ENCODE results near the gene HBB.

The HBB gene

DNA sequence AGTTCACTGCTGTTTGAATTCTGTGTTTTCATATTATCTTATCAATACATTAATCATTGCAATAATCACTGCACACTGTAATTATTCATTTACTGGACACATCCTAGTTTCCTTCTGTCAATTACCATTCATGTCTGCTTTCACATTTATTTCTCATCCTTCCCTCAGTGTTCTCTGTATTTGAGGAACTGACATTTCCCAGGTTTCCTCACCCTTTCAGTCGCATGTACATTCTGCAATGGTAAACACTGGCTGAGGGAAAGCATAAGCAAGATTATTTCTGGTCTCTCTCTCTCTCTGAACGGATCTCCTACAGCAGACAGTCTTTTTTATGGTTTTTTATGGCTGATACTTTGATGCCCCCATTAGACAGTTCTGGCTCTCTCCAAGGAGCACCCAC, 11.6 kb upstream of the HBB start:
- H3K4me1 ChIP-seq (ENCODE audit: control insufficient read depth in 1 of 2, insufficient read depth in 2 of 2, low read length in 2 of 2), result no peaks in the 10 kb centered on the region
- H3K9ac ChIP-seq (ENCODE audit: low read depth in 1 of 2, low read length in 2 of 2), result no peak overlapping the region

DNA sequence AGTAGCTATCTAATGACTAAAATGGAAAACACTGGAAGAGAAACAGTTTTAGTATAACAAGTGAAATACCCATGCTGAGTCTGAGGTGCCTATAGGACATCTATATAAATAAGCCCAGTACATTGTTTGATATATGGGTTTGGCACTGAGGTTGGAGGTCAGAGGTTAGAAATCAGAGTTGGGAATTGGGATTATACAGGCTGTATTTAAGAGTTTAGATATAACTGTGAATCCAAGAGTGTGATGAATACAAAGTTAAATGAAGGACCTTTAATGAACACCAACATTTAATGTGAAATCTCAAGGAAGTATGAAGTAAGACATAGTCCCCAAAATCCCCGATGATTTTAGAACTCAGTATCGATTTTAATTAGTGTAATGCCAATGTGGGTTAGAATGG, 10.5 kb upstream of the HBB start:
- H3K27me3 ChIP-seq (ENCODE audit: control insufficient read depth in 1 of 2, insufficient read depth in 2 of 2, low read length in 2 of 2), result no peaks in the 10 kb centered on the region
- no peaks in the 10 kb centered on the region for H3K9me3 ChIP-seq (ENCODE audit: control insufficient read depth in 1 of 2, low read length in 2 of 2)
- H3K9ac ChIP-seq (ENCODE audit: low read depth in 1 of 2, low read length in 2 of 2), result no peak overlapping the region
- no peak overlapping the region for H3K27ac ChIP-seq (ENCODE audit: low read depth, low read length)
- no peak overlapping the region for H3K4me3 ChIP-seq (ENCODE audit: low read depth in 1 of 2, low read length in 2 of 2)
- H3K4me1 ChIP-seq (ENCODE audit: control insufficient read depth in 1 of 2, insufficient read depth in 2 of 2, low read length in 2 of 2), result no peaks in the 10 kb centered on the region
- H3K36me3 ChIP-seq (ENCODE audit: control insufficient read depth in 1 of 2, insufficient read depth in 2 of 2, low read length in 2 of 2), result no peaks in the 10 kb centered on the region

More for the DNA sequence above, 11.6 kb upstream of the HBB start:
- Histone ChIP-seq H3K4me3 (ENCODE audit: low read depth in 1 of 2, low read length in 2 of 2) (no peak overlapping the region), H3K27me3 (ENCODE audit: control insufficient read depth in 1 of 2, insufficient read depth in 2 of 2, low read length in 2 of 2) (no peaks in the 10 kb centered on the region), H3K27ac (ENCODE audit: low read depth, low read length) (no peak overlapping the region), H3K9me3 (ENCODE audit: control insufficient read depth in 1 of 2, low read length in 2 of 2) (no peaks in the 10 kb centered on the region), H3K36me3 (ENCODE audit: control insufficient read depth in 1 of 2, insufficient read depth in 2 of 2, low read length in 2 of 2) (no peaks in the 10 kb centered on the region)

DNA sequence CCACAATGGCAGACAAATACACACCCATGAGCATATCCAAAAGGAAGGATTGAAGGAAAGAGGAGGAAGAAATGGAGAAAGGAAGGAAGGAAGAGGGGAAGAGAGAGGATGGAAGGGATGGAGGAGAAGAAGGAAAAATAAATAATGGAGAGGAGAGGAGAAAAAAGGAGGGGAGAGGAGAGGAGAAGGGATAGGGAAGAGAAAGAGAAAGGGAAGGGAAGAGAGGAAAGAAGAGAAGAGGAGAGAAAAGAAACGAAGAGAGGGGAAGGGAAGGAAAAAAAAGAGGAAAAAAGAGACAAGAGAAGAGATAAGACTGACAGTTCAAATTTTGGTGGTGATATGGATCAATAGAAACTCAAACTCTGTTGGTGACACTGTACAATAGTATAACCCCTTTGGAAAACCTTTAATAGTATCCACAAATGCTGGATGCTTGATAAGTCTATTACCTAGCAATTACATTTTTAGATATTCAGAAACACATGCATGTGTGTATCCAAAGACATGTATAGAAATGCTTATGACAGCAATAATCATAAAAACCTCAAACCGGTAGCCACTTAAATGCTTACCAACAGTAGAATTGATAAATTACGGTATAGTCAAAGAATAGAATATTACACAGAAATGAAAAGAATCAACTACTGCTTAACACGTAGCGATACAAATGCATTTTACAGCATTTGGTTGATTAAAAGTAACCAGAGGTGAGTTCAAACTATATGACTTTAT, 8.7 kb upstream of the HBB start:
- Histone ChIP-seq H3K9ac (ENCODE audit: low read depth in 1 of 2, low read length in 2 of 2) (no peak overlapping the region), H3K36me3 (ENCODE audit: control insufficient read depth in 1 of 2, insufficient read depth in 2 of 2, low read length in 2 of 2) (no peaks in the 10 kb centered on the region), H3K27ac (ENCODE audit: low read depth, low read length) (no peak overlapping the region), H3K4me3 (ENCODE audit: low read depth in 1 of 2, low read length in 2 of 2) (no peak overlapping the region), H3K9me3 (ENCODE audit: control insufficient read depth in 1 of 2, low read length in 2 of 2) (no peaks in the 10 kb centered on the region), H3K27me3 (ENCODE audit: control insufficient read depth in 1 of 2, insufficient read depth in 2 of 2, low read length in 2 of 2) (no peaks in the 10 kb centered on the region), H3K4me1 (ENCODE audit: control insufficient read depth in 1 of 2, insufficient read depth in 2 of 2, low read length in 2 of 2) (no peaks in the 10 kb centered on the region)

DNA sequence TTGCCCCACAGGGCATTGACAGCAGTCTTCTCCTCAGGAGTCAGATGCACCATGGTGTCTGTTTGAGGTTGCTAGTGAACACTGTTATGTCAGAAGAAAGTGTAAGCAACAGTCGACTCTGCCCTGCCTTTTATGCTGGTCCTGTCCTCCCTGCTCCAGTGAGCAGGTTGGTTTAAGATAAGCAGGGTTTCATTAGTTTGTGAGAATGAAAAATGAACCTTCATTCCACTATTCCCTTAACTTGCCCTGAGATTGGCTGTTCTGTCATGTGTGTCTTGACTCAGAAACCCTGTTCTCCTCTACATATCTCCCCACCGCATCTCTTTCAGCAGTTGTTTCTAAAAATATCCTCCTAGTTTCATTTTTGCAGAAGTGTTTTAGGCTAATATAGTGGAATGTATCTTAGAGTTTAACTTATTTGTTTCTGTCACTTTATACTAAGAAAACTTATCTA, 7.5 kb upstream of the HBB start, which contains the start of gene HBD:
Gene HBD (minus strand): TSS at position 103 of the 454 bp plus-strand sequence. CDS start 50 bp downstream, at position 53.
- H3K4me1 ChIP-seq (ENCODE audit: control insufficient read depth in 1 of 2, insufficient read depth in 2 of 2, low read length in 2 of 2), result no peaks in the 10 kb centered on the region
- H3K4me3 ChIP-seq (ENCODE audit: low read depth in 1 of 2, low read length in 2 of 2), result no peak within 1 kb of the TSS
- no peaks in the 10 kb centered on the region for H3K9me3 ChIP-seq (ENCODE audit: control insufficient read depth in 1 of 2, low read length in 2 of 2)
- H3K9ac ChIP-seq (ENCODE audit: low read depth in 1 of 2, low read length in 2 of 2), result no peak within 1 kb of the TSS
- no peak within 1 kb of the TSS for H3K27ac ChIP-seq (ENCODE audit: low read depth, low read length)
- H3K36me3 ChIP-seq (ENCODE audit: control insufficient read depth in 1 of 2, insufficient read depth in 2 of 2, low read length in 2 of 2), result no peaks in the 10 kb centered on the region
- no peaks in the 10 kb centered on the region for H3K27me3 ChIP-seq (ENCODE audit: control insufficient read depth in 1 of 2, insufficient read depth in 2 of 2, low read length in 2 of 2)

DNA sequence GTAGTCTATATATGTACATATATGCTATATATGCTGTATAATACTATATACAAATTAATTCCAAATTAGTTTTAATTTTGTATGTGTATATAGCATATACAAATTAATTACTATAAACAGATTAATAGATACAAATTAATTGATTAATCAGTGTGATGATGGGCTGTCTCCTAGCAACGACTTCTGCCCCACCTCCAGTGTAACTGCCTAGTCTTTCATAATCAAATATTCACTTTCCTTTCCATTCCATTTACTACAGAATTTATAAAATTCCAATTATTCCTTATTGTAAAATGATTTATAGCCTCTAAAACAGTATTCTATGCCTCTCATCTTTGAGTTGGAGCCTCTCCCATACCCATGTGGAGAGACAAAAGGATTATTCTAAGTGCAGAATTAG, 6.4 kb upstream of the HBB start:
- no peak overlapping the region for H3K27ac ChIP-seq (ENCODE audit: low read depth, low read length)
- H3K9me3 ChIP-seq (ENCODE audit: control insufficient read depth in 1 of 2, low read length in 2 of 2), result no peaks in the 10 kb centered on the region
- H3K27me3 ChIP-seq (ENCODE audit: control insufficient read depth in 1 of 2, insufficient read depth in 2 of 2, low read length in 2 of 2), result no peaks in the 10 kb centered on the region
- no peak overlapping the region for H3K9ac ChIP-seq (ENCODE audit: low read depth in 1 of 2, low read length in 2 of 2)
- H3K4me1 ChIP-seq (ENCODE audit: control insufficient read depth in 1 of 2, insufficient read depth in 2 of 2, low read length in 2 of 2), result no peaks in the 10 kb centered on the region
- H3K36me3 ChIP-seq (ENCODE audit: control insufficient read depth in 1 of 2, insufficient read depth in 2 of 2, low read length in 2 of 2), result no peaks in the 10 kb centered on the region
- no peak overlapping the region for H3K4me3 ChIP-seq (ENCODE audit: low read depth in 1 of 2, low read length in 2 of 2)

DNA sequence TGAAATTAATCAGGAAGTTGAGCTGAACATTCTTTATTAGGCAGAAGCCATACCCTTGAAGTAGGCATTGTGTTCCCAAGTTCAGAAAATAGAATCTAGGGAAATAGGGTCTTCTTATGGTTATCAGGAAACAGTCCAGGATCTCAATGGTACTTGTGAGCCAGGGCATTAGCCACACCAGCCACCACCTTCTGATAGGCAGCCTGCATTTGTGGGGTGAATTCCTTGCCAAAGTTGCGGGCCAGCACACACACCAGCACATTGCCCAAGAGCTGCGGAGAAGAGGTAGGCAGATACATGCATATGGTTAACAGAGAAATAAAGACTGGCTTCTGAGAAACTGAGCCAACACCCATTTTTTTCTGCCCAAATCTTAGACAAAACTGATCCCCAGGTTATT, 6.0 kb upstream of the HBB start:
- Histone ChIP-seq H3K36me3 (ENCODE audit: control insufficient read depth in 1 of 2, insufficient read depth in 2 of 2, low read length in 2 of 2) (no peaks in the 10 kb centered on the region), H3K27me3 (ENCODE audit: control insufficient read depth in 1 of 2, insufficient read depth in 2 of 2, low read length in 2 of 2) (no peaks in the 10 kb centered on the region), H3K27ac (ENCODE audit: low read depth, low read length) (no peak overlapping the region), H3K4me1 (ENCODE audit: control insufficient read depth in 1 of 2, insufficient read depth in 2 of 2, low read length in 2 of 2) (no peaks in the 10 kb centered on the region), H3K9ac (ENCODE audit: low read depth in 1 of 2, low read length in 2 of 2) (no peak overlapping the region), H3K4me3 (ENCODE audit: low read depth in 1 of 2, low read length in 2 of 2) (no peak overlapping the region), H3K9me3 (ENCODE audit: control insufficient read depth in 1 of 2, low read length in 2 of 2) (no peaks in the 10 kb centered on the region)

DNA sequence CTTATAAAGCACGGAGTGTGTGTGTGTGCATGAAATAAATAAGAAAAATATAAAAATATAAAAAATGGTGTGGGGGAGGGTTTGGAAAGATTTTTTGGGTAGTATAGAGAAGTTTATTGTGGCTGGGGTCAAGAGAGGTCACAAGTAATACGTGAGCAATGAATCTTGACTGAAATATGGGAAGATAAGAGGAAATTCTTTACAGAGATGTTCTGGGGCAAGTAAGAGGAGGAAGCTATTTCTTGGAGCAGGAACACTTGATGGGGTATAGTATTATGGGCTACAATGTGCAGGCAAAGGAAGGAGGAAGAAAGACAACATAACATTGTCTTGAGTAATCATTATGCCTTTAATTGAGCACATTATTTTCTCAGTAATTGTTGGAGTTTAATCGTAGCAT, 5.3 kb upstream of the HBB start:
- Histone ChIP-seq H3K27me3 (ENCODE audit: control insufficient read depth in 1 of 2, insufficient read depth in 2 of 2, low read length in 2 of 2) (no peaks in the 10 kb centered on the region), H3K36me3 (ENCODE audit: control insufficient read depth in 1 of 2, insufficient read depth in 2 of 2, low read length in 2 of 2) (no peaks in the 10 kb centered on the region), H3K4me3 (ENCODE audit: low read depth in 1 of 2, low read length in 2 of 2) (no peak overlapping the region), H3K27ac (ENCODE audit: low read depth, low read length) (no peak overlapping the region), H3K4me1 (ENCODE audit: control insufficient read depth in 1 of 2, insufficient read depth in 2 of 2, low read length in 2 of 2) (no peaks in the 10 kb centered on the region), H3K9me3 (ENCODE audit: control insufficient read depth in 1 of 2, low read length in 2 of 2) (no peaks in the 10 kb centered on the region), H3K9ac (ENCODE audit: low read depth in 1 of 2, low read length in 2 of 2) (no peak overlapping the region)

DNA sequence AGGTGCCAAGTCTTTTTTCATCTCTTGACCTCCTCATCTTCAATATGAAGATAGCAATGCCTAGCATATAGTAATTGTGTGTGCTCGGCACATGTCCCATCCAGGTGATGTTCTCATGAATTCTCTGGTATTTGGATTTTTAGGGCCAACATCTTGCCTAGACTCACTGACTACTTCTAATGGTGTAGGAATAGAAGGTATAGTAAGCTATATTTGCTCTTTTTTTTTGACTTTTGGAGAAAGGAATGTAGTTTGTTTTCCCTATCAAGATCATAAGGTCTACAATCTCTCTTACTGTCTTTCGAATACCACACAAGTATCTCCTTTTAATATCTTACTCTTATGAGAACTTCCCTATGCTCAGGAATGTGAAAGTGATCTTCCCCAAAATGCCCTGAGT, 4.2 kb upstream of the HBB start:
- Histone ChIP-seq H3K27me3 (ENCODE audit: control insufficient read depth in 1 of 2, insufficient read depth in 2 of 2, low read length in 2 of 2) (no peaks in the 10 kb centered on the region), H3K4me1 (ENCODE audit: control insufficient read depth in 1 of 2, insufficient read depth in 2 of 2, low read length in 2 of 2) (no peaks in the 10 kb centered on the region), H3K27ac (ENCODE audit: low read depth, low read length) (no peak overlapping the region), H3K9ac (ENCODE audit: low read depth in 1 of 2, low read length in 2 of 2) (no peak overlapping the region), H3K9me3 (ENCODE audit: control insufficient read depth in 1 of 2, low read length in 2 of 2) (no peaks in the 10 kb centered on the region), H3K36me3 (ENCODE audit: control insufficient read depth in 1 of 2, insufficient read depth in 2 of 2, low read length in 2 of 2) (no peaks in the 10 kb centered on the region), H3K4me3 (ENCODE audit: low read depth in 1 of 2, low read length in 2 of 2) (no peak overlapping the region)

DNA sequence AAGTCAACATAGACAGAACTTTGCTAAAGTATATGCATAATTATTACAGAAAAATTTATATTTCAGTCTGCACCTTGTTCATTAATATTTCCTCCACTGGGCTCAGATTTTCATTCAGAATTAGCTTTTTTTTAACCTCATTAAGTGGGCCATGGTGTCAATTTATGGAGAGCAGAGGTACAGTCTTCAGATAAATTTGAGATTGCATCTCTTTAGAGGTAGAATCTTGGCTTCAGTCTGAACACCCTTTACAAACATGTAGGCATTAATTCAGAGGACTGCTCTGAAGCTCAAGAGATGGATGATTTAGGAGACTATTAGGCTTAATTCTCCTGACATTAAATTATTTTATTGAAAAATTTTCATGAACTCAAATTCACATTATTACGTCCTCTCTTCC, 3.4 kb upstream of the HBB start:
- Histone ChIP-seq H3K9ac (ENCODE audit: low read depth in 1 of 2, low read length in 2 of 2) (no peak overlapping the region), H3K9me3 (ENCODE audit: control insufficient read depth in 1 of 2, low read length in 2 of 2) (no peaks in the 10 kb centered on the region), H3K36me3 (ENCODE audit: control insufficient read depth in 1 of 2, insufficient read depth in 2 of 2, low read length in 2 of 2) (no peaks in the 10 kb centered on the region), H3K27me3 (ENCODE audit: control insufficient read depth in 1 of 2, insufficient read depth in 2 of 2, low read length in 2 of 2) (no peaks in the 10 kb centered on the region), H3K4me1 (ENCODE audit: control insufficient read depth in 1 of 2, insufficient read depth in 2 of 2, low read length in 2 of 2) (no peaks in the 10 kb centered on the region), H3K27ac (ENCODE audit: low read depth, low read length) (no peak overlapping the region), H3K4me3 (ENCODE audit: low read depth in 1 of 2, low read length in 2 of 2) (no peak overlapping the region)

DNA sequence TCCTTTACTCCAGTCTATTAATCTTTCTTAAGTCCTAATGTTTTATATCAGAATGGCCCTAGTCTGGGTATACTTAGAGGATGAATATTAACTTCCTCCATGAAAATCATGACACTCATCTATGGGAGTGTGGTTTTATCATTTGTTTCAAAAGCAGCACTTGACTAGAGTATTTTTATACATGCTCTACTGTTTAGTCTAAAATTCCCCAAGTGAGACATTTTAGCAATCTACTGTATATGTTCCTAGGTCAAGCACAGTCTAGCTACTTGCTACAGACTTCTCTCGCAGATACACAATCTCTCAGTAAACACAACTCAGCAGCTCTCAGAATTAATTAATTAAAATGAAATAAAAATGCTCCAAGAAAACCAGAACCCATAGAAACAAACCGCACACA, 2.9 kb upstream of the HBB start:
- no peaks in the 10 kb centered on the region for H3K4me1 ChIP-seq (ENCODE audit: control insufficient read depth in 1 of 2, insufficient read depth in 2 of 2, low read length in 2 of 2)
- H3K9ac ChIP-seq (ENCODE audit: low read depth in 1 of 2, low read length in 2 of 2), result no peak overlapping the region
- H3K4me3 ChIP-seq (ENCODE audit: low read depth in 1 of 2, low read length in 2 of 2), result no peak overlapping the region
- no peak overlapping the region for H3K27ac ChIP-seq (ENCODE audit: low read depth, low read length)
- no peaks in the 10 kb centered on the region for H3K27me3 ChIP-seq (ENCODE audit: control insufficient read depth in 1 of 2, insufficient read depth in 2 of 2, low read length in 2 of 2)
- H3K9me3 ChIP-seq (ENCODE audit: control insufficient read depth in 1 of 2, low read length in 2 of 2), result no peaks in the 10 kb centered on the region
- no peaks in the 10 kb centered on the region for H3K36me3 ChIP-seq (ENCODE audit: control insufficient read depth in 1 of 2, insufficient read depth in 2 of 2, low read length in 2 of 2)
